Mucosa of descending colon (tissue), 3 donors: ENCODE data around the gene FOXK2. TPM values are rescaled to one million over a fixed set of nuclear protein-coding genes. Genes with fewer than 3 reads are reported as not detected.
A peak's percentile ranks its signal among the peaks of the same experiment; 100 is the strongest.

Source experiments
- ATAC-seq: fragments of 200-7000 bp; cut with Tn5 transposase; one replicate; pipeline ENCODE4 v1.9.1; 2020; ENCODE audit warnings: mild to moderate bottlenecking, moderate library complexity
- DNase-seq, 3 donors: peaks; one replicate each; pipeline ENCODE4 v3.0.0-alpha.2; 2020
- H3K36me3 ChIP-seq: fragments of 200-600 bp; one replicate; pipeline ENCODE4 v1.8.0; 2021; ENCODE audit warnings: low read depth, mild to moderate bottlenecking
- H3K4me1 ChIP-seq: fragments of 200-600 bp; one replicate; pipeline ENCODE4 v1.8.0; 2021; ENCODE audit warnings: low read depth, mild to moderate bottlenecking
- H3K4me3 ChIP-seq: fragments of 200-600 bp; one replicate; pipeline ENCODE4 v1.8.0; 2021; ENCODE audit warnings: mild to moderate bottlenecking
- H3K9me3 ChIP-seq: fragments of 200-600 bp; one replicate; pipeline ENCODE4 v1.8.0; 2021; ENCODE audit warnings: mild to moderate bottlenecking
- CTCF ChIP-seq: fragments of 200-600 bp; IDR thresholded peaks from one replicate; pipeline ENCODE4 v1.8.0; 2022; ENCODE audit warnings: antibody characterized with exemption, mild to moderate bottlenecking
- intact Hi-C, 2 donors: fragments of 100-400 bp; cut with DNase I in 1 of 2; cut with micrococcal nuclease in 1 of 2; formaldehyde crosslinking; loops; one replicate each; pipeline versions ENCODE4 v1.11.0 to v1.11.1; 2022; cut with DNase I, micrococcal nuclease
- total RNA-seq, 3 donors: library from RNA; stranded (reverse); fragmentation: NEBNext Ultra II Directional in 2 of 3; extraction: Animal tissue kit (Norgen Biotek cat#: 25700) in 2 of 3; gene quantifications; one replicate each; pipeline versions ENCODE4 v1.2.1 to v1.2.4, GENCODE V29; 2021 to 2023
- donor health status: DM: no; HTN: no; CAD: no; lungs with moderate emphysema.
- donor health status: DM: no; HTN: no; CAD: no.
- donor health status: DM: no; HTN: yes; CAD: no.

FOXK2 gene
- total RNA-seq, 3 donors from 2014 or later: 39.7 to 62.3 (median 43.5) TPM

GRCh38 chr17:82623707-82624106, 104.2 kb downstream of the FOXK2 start:
- no peaks in the 10 kb centered on the region for H3K9me3 ChIP-seq
- intact Hi-C loops: no loop called here
- no peak for DNase-seq
- H3K4me3 ChIP-seq: no peak overlapping the region
- ATAC-seq: no peak
- H3K4me1 ChIP-seq: no peaks in the 10 kb centered on the region
- peaks cover 18% of the 10 kb centered on the region for H3K36me3 ChIP-seq
- TF ChIP-seq CTCF: no peak

GRCh38 chr17:82627405-82627804, 107.9 kb downstream of the FOXK2 start:
- TF ChIP-seq CTCF: no peak
- H3K36me3 ChIP-seq: peaks cover 5% of the 10 kb centered on the region
- no peaks in the 10 kb centered on the region for H3K9me3 ChIP-seq
- no peak for DNase-seq
- intact Hi-C loops: no loop called here
- ATAC-seq: no peak
- H3K4me1 ChIP-seq: no peaks in the 10 kb centered on the region
- no peak overlapping the region for H3K4me3 ChIP-seq

GRCh38 chr17:82629748-82630147, 110.2 kb downstream of the FOXK2 start:
- H3K4me3 ChIP-seq: no peak overlapping the region
- DNase-seq: no peak
- no peaks in the 10 kb centered on the region for H3K4me1 ChIP-seq
- peaks cover 5% of the 10 kb centered on the region for H3K36me3 ChIP-seq
- no peak for TF ChIP-seq CTCF
- intact Hi-C loops: no loop called here
- no peak for ATAC-seq
- H3K9me3 ChIP-seq: no peaks in the 10 kb centered on the region

- H3K4me1 ChIP-seq: no peaks in the 10 kb centered on the region
- ATAC-seq (no peak), DNase-seq (peak in 1 of 3 donors; percentile 10)
- peaks cover 1% of the 10 kb centered on the region for H3K36me3 ChIP-seq
- intact Hi-C loops: no loop called here
- no peak overlapping the region for H3K4me3 ChIP-seq
- TF ChIP-seq CTCF: no peak
- H3K9me3 ChIP-seq: no peaks in the 10 kb centered on the region
These were observed 110.7 kb downstream of the FOXK2 start for GRCh38 chr17:82630212-82630611.

- ATAC-seq (no peak), DNase-seq (no peak)
- intact Hi-C loops: no loop called here
- no peak for TF ChIP-seq CTCF
- H3K4me1 ChIP-seq: peaks cover 4% of the 10 kb centered on the region
- H3K36me3 ChIP-seq: no peaks in the 10 kb centered on the region
- no peak overlapping the region for H3K4me3 ChIP-seq
- H3K9me3 ChIP-seq: no peaks in the 10 kb centered on the region
These were observed 112.0 kb downstream of the FOXK2 start for GRCh38 chr17:82631544-82631943.

- H3K9me3 ChIP-seq: peaks cover 6% of the 10 kb centered on the region
- H3K4me3 ChIP-seq: no peak overlapping the region
- no peak for ATAC-seq
- peaks cover 4% of the 10 kb centered on the region for H3K4me1 ChIP-seq
- DNase-seq: no peak
- no peaks in the 10 kb centered on the region for H3K36me3 ChIP-seq
- TF ChIP-seq CTCF: no peak
- intact Hi-C loops: no loop called here
These were observed 112.9 kb downstream of the FOXK2 start for GRCh38 chr17:82632451-82632850.
